GM20000 (cell line): ENCODE measurements around the gene IFT43.
A peak's percentile ranks its signal among the peaks of the same experiment; 100 is the strongest.

Experiments used
- DNase-seq: peaks from one replicate; pipeline ENCODE4 v3.0.0; 2012; ENCODE audit warnings: low spot score
- TF ChIP-seq, protein P1 (sequence below): IDR thresholded peaks from 2 replicates; pipeline ENCODE4 v1.5.1; 2012; ENCODE audit warnings: mild to moderate bottlenecking, control low read depth; ENCODE audit errors: extremely low read depth, missing control alignments

The IFT43 gene

DNA sequence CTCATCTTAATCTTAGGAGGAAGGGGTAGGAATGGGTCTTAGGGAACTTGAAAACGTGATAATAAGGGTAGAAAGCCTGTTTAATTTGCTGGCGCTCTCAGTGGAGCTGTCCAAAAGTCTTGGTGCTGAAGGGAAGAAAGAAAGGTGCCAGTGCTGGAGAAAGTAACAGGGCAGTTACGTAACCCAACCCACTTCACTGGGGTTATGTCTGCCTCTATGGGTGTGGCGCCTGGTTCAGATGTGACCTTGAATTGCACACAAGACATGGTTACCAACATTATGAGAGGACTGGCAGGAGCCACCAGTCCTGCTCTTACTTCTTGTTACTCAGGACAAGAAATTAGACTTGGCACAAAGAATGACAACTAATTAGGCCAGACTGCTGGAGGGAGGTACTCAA is 147.5 kb downstream of the IFT43 start:
- TF ChIP-seq, protein P1, sequence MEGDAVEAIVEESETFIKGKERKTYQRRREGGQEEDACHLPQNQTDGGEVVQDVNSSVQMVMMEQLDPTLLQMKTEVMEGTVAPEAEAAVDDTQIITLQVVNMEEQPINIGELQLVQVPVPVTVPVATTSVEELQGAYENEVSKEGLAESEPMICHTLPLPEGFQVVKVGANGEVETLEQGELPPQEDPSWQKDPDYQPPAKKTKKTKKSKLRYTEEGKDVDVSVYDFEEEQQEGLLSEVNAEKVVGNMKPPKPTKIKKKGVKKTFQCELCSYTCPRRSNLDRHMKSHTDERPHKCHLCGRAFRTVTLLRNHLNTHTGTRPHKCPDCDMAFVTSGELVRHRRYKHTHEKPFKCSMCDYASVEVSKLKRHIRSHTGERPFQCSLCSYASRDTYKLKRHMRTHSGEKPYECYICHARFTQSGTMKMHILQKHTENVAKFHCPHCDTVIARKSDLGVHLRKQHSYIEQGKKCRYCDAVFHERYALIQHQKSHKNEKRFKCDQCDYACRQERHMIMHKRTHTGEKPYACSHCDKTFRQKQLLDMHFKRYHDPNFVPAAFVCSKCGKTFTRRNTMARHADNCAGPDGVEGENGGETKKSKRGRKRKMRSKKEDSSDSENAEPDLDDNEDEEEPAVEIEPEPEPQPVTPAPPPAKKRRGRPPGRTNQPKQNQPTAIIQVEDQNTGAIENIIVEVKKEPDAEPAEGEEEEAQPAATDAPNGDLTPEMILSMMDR = no peak
- DNase-seq = peak; percentile 61
